ENCODE data around the gene CDKAL1.
"Not testable (repeated sequence)": the region's sequence is repeated elsewhere in the genome, so short reads cannot be mapped to it uniquely, and the experiment has no call there.

The CDKAL1 gene

DNA sequence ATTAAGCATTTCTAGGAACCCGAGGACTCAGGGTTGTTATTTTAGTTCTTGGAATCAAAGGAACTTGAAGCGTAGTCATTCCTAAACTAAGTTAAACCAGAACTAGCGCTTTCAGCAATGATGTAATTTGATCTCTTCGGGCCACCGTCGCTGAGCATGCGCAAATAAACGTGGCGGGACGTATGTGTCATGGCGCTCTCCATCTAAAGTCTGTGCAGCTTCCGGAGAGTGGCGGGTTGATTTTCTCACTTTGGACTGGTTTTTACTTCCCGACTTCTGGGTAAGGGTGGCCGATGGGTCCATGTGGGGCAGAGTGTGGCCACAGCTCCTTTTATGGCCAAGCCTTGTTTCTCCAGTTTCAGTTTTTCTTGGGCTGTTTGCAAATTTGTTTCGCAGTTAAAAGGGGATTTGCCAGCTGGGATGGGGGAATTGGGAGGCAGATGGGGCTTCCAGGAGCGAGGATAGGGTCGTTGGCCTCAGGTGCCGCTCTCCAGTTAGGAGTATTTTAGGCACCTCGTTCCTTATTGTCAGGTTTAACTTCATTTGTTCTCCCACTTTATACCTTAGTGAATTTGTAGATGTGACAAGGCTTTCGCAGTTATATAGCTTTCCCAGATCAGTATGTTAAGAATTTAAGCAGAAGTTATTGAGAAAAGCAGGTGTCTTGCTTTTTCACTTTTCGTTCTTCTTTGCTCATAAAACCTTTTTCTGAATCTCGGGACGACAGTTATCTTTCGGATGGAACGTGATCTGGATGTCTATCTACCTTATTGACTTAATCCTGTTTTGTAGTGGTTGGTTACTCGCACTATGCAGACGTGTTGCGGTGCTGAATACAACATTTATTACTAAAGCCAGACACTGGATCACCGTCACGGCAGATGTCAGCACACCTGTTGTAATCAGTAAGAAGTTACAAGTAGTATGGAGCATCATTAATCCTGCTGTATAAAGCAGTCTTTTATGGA, at the start of gene CDKAL1:
TSS of gene CDKAL1 (plus strand) at position 163 of the 968 bp plus-strand sequence. CDS start 11,894 bp downstream, outside the sequence.
- DNase-seq = peak; percentile 87 to 91

DNA sequence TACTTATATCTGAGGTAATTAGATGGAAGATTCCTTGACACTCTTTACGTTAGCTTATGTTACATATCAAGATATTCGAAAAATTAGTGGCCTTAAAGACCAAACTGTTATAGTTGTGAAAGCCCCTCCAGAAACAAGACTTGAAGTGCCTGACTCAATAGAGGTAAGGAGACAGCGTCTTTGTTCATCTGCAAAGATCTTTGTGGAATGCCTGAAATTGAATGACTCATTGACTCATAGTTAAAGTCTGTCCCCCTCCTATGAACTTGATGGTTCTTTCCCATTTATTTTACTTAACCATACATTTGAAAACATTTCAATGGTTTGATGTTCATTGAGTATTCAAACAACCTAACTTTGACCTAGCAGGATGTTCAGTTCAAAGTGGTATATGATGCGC, 47.6 kb upstream of the CDKAL1 start:
- DNase-seq = no peak

DNA sequence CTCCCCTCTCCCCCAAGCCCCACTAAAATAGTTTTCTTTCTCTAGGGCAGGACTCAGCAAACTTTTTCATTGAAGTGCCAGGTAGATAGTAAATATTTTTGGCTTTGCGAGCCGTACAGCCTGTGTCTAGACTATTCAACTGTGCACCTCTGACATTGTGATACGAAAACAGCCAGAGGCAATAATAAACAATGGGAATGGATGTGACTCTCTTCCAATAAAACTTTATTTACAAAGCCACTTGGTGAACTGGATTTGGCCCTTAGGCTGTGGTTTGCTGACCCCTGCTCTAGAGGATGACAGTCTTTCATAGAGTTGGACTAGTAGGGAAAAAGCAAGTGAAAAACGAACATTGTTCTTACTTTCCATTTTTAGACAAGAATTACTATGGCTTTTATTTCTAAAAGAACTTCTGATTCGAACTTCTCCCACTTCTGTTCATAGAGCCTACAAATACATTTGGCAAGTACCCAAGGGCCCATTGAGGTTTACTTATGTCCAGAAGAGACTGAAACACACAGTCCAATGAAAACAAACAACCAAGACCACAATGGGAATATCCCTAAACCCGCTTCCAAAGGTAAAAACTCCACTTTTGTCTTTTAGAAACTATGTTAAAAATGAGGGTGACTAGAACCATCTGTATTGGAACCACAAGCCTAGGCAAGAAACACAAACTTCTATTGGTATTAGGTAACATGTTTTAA, 46.4 kb upstream of the CDKAL1 start:
- no peak for DNase-seq

DNA sequence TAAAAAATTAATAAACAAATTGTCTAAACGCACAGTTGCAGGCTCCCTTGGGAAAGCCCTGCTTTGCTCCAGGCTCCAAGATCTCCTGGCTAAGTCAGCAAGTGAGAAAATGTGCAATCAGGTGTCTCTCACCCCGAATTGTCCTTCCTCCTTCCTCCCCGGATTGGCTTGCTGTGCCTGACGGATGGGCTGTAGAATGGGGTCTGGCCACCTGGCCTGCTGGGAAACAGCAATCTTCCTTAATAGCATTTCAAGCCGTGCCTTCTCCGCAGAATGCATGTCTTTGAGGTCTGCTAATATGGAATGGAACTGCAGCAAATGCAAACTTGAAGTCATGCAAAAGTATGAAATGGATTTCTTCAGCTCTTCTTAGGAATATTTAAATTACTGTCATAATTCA, 43.7 kb upstream of the CDKAL1 start:
- DNase-seq = no peak

DNA sequence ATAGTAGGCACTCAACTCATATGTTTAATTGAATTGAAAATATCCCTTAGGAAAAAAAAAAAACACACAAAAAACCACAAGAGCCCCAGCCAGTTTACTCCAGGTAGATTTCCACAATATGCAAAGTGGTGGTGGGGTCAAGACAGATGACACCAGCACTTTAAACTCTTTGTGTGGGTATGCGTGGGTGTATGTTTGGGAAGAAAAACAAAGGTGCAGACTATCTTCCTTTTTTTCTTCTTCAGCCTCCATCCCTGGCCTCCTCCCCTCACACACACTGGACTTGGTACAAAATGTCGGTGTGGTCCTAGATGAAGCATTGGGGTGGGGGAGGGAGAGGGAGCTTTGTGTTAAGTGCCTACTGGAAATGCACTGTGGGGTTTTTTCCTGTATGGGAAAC, 42.2 kb upstream of the CDKAL1 start:
- DNase-seq = no peak

DNA sequence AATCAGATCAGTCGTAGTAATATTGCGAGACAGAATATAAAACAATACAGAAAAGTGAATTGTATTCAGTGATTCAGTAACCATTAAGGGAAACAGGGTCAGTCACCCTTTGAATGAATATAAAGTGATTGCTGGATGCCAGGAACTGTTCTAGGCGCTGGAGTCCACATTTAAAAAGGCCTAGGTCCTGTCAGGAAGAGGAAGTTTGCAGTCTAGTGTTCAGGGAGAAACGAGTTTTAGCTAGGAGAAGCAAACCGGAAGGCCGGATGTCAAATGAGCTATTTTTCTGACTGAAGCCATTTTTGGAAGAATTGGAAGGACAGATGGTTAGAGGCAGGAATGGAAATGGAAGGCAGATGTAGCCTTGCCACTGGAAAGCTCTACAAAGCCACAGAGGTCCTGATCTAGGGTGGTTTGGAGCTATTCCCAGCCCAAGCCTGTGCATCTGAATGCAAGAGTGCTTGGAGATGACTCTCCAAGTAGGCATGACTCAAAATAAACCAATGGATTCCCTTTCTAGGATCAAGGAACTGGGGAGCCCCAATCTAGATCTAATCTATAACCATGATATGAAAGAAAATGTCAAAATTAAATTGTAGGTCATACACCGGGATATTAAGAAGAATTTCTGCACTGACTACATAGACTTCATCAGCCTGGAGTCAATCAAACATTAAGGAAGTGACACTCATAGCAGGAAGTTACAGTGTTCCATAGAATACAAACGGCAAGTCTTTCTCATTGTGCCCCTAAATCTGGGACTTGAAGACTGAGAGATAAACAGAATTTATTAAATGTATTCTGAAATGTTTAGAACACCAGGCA, 36.8 kb upstream of the CDKAL1 start:
- DNase-seq = no peak

DNA sequence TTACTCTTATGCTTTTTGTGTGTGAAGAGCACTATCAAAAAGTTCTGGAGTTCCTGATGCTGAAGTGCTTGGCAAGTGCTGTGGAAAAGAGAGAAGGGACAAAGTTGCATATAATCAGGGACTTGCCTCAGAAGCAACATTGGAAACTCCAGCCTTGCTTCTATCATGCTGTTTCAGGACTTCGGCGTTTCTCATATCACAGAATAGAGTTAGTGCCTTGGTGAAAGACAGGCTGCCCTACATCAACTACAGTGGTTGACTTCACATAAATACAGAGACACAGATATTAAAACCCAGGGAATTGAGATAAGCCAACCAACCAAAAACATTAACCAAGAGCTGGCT, 36.2 kb upstream of the CDKAL1 start:
- no peak for DNase-seq

DNA sequence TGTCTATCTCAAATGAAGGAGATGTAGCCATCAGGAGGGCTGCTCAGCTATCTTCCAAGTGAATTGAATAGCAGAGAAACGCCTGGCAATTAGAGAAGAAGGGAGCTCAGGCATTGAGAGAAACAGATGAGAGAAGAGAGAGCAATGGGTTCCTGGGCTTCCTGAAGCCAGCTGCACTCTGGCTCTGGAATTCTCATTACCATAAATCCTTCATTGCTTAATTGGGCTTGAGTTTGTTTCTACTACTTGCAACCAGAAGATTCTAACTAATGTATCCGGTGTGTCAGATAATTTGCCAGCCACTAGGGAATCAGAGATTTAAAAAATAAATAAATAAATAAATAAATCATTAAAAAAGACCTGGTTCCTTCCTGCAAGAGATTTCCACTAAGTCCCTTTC, 25.0 kb upstream of the CDKAL1 start:
- DNase-seq = no peak

DNA sequence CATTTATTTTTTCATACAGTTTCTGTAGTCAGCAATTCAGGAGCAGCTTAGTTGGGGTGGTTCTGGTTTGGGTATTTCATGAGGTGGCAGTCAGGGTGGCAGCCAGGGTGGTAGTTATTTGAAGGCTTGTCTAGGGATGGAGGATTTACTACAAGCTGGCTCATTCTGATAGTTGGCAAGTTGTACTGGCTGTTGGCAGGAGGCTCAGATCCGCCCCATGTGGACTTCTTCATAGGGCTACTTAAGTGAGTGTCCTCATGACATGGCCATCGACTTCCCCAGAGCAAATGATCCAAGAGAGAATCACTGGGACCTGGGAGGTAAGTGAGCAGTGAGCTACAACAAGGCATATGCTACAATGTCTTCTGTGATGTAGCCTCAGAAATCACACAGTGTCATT, 22.4 kb upstream of the CDKAL1 start:
- DNase-seq = no peak

DNA sequence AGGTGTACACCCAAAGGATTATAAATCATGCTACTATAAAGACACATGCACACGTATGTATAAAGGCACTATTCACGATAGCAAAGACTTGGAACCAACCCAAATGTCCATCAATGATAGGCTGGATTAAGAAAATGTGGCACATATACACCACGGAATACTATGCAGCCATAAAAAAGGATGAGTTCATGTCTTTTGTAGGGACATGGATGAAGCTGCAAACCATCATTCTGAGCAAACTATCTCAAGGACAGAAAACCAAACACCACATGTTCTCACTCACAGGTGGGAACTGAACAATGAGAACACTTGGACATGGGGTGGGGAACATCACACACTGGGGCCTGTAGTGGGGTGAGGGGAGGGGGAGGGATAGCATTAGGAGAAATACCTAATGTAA, 9.0 kb upstream of the CDKAL1 start:
- not testable (repeated sequence) for DNase-seq

DNA sequence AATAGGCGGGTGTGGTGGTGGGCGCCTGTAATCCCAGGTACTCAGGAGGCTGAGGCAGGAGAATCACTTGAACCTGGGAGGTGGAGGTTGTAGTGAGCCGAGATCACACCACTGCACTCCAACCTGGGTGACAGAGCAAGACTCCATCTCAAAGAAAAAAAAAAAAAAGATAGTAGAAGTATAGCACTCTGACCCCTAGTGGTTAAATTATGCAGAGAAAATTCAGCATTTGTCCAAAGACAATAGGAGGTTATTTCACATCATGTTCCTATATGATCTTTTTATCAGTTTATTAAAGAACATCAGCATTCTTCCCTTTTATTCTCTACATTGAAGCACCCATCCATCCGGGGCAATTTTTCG, 5.2 kb upstream of the CDKAL1 start:
- not testable (repeated sequence) for DNase-seq

DNA sequence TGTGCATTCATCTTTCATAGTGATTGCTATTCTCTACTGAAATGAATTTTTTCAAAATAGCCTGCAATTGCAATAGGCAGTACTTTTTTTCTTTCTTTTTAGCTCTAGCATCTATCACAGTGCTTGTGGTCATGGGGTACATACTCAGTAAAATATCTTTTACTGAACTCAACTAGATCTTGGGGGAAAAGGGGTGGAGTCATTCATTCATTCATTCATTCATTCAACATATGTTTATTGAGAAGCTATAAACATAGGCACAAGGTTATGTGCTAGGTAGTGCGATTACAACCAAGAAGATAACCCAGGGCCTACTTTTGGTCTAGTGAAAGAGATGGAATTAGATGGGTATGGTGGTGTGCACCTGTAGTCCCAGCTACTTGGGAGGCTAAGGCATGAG, 1.4 kb upstream of the CDKAL1 start:
- DNase-seq = no peak

DNA sequence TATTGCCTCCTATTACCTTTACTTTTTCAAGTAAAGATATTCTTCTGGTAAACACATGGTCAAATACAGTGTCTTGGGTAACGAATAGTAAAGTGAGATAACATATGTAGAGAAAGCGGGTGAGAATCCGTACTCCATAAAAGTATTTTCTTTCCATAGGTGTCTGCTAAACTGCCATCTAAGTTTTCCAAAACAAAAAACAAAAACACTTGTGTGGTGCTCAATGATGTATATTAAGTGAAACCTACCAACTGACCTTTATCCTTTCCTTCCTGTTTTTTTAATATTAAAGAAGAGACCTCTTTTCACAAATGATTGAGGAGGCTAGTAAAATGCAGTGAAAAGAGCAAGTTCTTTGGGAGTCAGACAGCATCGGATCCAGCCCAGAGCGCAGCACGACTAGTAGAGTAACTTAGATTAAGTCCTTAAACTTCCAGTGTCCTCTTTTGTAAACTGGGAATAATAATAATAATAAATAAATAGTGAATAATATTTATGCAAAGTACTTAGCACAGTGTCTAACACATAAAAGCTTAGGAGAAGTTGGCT, 437 bp upstream of the CDKAL1 start:
- DNase-seq = no peak

DNA sequence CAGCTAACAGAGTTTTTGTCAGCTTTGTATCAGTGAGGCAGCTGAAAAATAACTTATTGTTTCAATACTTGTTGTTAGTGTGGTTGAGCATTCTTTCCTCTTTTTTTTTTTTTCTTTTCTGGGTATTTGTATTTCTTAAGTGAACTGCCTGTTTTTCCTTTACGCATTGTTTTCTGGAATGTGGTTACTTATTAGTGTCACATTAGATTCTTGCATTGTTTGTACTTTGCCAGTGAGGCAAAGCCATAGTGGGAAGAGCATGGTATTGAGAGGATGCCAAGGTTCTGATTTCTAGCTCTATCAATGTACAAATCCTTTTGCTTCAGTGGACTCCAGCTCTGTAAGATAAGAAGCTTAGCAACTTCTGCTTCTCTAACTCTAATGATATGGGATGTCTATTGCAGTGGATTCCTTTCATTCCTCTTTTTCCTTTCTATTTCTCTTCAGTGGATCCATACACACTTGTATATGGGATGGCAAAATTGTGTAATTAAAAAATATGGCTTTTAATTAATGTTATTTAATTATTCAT, 3.9 kb downstream of the CDKAL1 start:
- no peak for DNase-seq

DNA sequence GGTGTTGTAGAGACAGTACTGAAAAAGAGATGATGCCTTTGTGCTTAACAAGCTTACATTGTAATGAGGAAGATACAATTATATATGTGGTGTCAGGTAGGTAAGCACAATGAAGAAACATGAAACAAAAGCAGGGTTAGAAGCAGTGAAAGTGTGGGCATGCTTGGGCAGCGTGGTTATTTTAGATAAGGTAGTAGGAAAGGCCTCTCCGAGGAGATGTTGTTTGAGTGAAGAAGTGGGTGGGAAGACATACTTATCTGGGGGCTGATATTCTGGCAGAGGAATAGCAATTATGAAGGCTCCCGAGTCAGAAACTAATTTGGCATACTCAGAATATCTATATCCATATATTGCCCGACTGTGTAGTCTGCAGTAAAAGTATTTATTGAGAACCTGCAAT, 4.7 kb downstream of the CDKAL1 start:
- DNase-seq = no peak

DNA sequence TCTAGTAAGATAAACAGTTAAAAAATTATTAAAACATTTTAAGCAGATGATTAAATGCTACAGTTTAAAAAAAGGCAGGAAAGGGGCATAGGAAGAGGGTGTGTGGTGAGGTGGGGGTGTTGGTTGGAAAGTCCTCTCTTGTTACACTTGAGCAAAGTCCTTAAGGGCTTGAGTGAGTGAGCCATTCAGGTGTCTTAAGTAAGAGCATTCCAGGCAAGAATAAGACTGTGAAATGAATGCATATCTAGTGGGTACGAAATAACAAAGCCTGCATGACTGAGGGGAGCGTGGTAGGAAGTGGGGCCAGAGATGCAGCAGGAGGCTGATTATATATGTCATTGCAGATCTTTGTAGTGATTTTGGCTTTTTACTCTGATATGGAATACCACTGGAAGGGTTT, 5.1 kb downstream of the CDKAL1 start:
- DNase-seq = no peak

DNA sequence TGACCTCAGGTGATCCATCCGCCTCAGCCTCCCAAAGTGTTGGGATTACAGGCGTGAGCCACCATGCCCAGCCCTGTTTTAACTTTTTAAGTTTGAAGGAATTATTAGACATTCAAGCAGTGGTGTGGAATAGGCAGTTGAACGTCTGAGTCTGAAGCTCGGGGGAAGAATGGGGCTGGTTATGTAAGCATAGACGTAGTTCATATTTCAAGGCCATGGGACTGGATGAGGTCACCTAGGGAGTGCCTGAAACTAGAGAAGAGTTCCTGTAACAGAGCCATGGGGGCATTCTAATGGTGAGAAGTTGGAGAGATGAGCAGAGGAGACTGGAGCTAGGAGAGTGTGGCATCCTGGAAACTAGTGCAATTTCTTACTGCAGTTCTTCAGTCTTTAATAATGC, 6.4 kb downstream of the CDKAL1 start:
- DNase-seq = no peak

DNA sequence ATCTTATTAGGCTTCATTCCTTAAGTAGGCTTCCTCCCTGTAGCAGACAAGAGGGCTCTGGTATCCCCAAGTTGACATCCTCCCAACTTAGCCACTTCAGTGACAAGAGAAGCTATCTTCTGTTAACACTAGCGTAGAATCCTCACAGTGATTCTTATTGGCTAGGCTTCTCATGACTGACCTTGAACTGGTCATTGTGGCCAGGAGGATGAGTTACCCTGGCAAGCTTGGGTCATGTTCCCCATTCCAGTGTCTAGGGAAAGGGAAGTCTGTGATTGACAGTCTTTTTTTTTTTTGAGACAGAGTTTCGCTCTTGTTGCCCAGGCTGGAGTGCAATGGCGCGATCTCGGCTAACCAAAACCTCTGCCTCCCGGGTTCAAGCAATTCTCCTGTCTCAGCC, 7.1 kb downstream of the CDKAL1 start:
- no peak for DNase-seq

DNA sequence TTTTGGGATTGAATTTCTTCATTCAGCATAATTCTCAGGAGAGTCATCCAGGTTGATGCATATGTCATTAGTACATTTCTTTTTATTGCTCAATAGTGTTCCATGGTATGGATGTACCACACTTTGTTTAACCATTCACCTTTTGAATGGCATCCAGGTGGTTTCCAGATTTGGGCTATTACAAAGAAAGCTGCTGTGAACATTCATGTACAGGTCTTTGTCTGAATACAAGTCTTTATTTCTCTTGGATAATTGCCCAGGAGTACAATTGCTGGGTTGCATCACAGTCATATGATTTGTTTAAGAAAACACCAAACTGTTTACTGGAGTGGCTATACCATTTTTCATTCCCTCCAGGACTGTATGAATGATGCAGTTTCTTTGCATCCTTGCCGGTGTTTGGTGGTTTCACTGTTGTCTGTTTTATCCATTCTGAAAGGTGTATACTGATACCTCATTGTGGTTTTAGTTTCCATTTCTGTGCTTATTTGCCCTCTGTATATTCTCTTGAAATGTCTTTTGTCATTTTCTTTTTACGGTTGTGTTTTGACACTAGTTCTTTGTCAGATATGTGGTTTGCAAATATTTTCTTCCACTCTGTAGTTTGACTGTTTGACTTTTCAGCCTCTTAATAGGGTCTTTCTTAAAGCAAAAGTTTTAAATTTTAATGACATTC, 8.8 kb downstream of the CDKAL1 start:
- no peak for DNase-seq

DNA sequence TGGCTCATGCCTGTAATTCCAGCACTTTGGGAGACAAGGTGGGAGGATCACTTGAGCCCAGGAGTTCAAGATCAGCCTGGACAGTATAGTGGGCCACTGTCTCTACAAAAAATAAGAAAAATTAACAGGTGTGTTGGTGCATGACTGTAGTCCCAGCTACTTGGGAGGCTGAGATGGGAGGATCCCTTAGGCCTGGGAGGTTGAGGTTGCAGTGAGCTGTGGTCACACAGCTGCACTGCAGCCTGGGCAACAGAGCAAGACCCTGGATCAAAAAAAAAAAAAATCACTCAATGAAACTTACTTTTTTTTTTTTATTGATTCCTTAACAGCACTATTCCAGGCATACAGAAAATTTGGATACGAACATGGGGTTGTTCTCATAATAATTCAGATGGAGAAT, 14.0 kb downstream of the CDKAL1 start:
- no peak for DNase-seq

DNA sequence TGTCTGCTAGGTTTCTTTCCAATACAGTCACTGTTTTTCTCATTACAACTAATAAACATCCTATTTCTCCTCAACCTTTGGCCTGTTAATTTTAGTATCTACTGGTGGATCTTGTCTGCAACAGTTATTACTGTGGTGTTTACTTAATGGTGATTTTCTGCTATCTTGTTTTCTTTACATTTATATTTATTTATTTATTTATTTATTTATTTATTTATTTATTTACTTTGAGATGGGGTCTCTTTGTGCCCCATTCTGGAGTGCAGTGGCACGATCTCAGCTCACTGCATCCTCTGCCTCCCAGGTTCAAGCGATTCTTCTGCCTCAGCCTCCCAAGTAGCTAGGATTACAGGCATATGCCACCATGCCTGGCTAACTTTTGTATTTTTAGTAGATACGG, 15.1 kb downstream of the CDKAL1 start:
- DNase-seq = not testable (repeated sequence)

DNA sequence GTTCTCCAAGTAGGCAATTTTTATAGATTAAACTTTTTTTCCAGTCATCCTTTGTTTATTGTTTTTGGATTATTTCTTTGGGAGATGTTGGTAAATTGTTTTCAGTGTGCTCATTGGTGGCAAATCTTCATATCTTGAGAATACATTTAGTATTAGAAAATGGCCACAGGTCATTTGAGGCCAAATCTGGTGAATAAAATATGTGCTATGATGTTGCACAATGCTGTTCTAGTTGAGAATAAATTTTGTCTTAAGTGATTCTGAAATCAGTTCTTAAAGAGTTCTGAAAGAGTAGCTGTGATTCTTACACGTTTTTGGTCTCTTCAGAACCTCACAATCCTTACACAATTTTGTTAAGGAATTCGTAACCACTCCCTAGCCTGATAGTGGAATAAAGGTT, 20.1 kb downstream of the CDKAL1 start:
- DNase-seq = no peak
